ENCODE data around the gene FAM131A.
"Not testable (repeated sequence)": the region's sequence is repeated elsewhere in the genome, so short reads cannot be mapped to it uniquely, and the experiment has no call there.

The FAM131A gene

DNA sequence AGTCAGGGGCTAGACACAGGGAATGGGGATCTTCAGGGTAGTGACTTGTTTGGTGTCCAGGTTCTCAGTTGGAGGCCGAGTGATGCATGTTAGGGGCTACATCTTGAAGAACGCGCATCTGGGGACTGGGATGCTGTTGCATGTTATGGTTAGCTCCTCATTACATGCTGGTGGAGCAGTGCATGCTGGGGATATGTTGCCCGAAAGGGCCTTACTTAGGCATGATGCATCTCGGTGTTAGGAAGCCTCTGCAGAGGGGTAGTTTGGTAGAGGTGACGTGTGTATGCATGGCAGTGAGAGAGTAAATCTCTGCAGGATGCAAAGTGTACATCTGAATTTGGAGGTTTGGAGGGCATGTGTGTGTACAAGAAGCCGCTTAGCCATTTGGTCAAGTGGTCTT, 20.6 kb upstream of the FAM131A start:
- DNase-seq = no peak

DNA sequence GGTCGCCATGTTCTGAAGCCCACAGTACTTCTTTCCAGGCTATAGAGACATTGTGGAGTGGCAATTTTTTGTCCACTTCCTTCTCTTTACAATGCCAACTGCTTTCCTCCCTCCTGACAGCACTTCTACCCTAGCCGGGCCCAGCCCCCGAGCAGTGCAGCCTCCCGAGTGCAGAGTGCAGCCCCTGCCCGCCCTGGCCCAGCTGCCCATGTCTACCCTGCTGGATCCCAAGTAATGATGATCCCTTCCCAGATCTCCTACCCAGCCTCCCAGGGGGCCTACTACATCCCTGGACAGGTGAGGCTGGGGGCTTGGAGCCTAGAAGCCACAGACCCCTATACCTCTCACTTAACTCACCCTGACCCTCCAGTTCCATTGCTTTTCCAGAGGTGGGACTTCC, 20.2 kb upstream of the FAM131A start:
- no peak for DNase-seq

DNA sequence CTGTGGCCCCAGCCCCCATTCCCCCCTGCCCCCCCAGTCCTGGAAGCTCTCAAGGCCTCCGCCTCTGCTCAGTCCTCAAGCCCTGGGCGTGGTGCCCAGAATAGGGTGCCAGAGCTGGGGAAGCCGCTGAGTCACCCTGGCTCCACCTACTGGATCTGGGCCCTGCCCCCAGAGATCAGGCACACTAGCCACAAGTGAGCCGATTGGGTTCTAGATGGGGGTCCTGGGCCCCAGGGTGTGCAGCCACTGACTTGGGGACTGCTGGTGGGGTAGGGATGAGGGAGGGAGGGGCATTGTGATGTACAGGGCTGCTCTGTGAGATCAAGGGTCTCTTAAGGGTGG, 17.3 kb upstream of the FAM131A start:
- DNase-seq = peak; percentile 97

DNA sequence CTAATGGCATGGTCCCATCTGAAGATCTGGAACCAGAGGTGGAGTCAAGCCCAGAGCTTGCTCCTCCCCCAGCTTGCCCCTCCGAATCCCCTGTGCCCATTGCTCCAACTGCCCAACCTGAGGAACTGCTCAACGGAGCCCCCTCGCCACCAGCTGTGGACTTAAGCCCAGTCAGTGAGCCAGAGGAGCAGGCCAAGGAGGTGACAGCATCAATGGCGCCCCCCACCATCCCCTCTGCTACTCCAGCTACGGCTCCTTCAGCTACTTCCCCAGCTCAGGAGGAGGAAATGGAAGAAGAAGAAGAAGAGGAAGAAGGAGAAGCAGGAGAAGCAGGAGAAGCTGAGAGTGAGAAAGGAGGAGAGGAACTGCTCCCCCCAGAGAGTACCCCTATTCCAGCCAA, 15.7 kb upstream of the FAM131A start:
- no peak for DNase-seq

DNA sequence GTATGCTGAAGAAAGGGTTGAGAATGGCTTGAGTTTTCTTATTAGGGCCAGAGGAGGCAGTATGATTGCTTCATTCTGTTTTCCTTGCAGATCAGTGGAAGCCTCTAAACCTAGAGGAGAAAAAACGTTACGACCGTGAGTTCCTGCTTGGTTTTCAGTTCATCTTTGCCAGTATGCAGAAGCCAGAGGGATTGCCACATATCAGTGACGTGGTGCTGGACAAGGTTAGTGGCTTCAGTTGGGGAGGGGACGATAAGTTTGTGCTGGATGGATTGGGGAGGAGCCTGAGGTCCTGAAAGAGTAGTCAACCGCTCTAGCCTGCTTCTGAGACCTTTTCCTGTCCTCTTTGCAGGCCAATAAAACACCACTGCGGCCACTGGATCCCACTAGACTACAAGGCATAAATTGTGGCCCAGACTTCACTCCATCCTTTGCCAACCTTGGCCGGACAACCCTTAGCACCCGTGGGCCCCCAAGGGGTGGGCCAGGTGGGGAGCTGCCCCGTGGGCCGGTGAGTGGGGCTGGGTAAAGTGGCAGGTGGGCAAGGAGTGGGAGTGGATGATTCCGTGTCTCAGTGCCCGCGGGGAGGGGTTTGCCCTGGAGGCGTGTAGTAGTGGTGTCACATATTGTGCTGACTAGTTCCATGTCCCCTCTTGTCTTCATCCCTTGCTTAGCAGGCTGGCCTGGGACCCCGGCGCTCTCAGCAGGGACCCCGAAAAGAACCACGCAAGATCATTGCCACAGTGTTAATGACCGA, 14.5 kb upstream of the FAM131A start:
- DNase-seq = no peak

DNA sequence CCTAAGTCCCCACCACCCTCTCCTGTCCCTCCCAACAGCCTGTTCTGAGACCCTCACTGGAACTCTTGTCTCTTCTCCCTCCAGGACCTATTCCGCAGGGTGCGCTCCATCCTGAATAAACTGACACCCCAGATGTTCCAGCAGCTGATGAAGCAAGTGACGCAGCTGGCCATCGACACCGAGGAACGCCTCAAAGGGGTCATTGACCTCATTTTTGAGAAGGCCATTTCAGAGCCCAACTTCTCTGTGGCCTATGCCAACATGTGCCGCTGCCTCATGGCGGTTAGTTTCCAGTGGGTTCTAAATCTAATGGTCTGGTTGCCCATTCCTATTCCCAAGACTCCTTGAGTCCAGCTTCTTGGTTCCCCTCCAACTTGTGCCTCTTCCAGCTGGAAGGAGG, 13.7 kb upstream of the FAM131A start:
- no peak for DNase-seq

DNA sequence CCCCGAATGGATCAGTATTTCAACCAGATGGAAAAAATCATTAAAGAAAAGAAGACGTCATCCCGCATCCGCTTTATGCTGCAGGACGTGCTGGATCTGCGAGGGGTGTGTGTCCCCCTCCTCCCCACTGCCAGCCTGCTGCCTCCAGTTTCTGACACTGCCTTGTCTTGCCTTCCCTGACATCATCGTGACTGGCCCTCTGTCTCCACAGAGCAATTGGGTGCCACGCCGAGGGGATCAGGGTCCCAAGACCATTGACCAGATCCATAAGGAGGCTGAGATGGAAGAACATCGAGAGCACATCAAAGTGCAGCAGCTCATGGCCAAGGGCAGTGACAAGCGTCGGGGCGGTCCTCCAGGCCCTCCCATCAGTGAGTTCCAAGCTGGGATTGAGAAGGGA, 12.1 kb upstream of the FAM131A start:
- no peak for DNase-seq

DNA sequence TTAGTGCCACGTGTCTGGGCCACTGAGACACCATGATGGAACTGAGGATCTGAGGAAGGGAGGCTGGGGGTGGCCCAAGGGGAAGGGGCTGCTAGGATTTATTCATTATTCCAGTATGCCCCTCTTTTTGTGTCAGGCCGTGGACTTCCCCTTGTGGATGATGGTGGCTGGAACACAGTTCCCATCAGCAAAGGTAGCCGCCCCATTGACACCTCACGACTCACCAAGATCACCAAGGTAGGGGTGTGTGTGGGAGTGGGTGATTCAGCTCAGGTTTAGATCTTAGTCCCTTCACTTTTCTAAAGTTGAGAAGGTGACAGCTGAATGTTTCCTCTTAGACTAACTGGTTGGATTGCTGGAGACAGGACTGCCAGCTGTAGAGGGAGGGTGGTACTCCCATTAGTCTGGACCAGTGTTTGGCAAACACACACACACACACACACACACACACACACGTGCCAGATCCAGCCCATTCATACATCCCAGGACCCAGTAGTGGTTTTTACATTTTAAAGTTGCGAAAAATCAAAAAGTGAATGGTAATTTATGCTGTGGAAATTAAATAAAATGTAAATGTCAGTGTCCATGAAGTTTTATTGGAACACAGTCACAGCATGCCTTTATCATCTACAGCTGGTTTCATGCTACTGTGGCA, 11.6 kb upstream of the FAM131A start:
- no peak for DNase-seq

DNA sequence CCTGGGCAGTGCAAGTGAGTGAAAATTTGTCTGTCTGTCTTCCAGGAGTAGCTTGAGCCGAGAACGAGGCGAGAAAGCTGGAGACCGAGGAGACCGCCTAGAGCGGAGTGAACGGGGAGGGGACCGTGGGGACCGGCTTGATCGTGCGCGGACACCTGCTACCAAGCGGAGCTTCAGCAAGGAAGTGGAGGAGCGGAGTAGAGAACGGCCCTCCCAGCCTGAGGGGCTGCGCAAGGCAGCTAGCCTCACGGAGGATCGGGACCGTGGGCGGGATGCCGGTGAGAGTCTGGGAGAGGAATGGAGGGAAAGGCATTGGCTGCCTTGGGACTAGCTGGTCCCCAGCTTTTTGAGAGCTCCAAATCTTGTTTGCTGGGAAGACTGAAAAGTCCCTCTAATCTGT, 10.2 kb upstream of the FAM131A start:
- no peak for DNase-seq

DNA sequence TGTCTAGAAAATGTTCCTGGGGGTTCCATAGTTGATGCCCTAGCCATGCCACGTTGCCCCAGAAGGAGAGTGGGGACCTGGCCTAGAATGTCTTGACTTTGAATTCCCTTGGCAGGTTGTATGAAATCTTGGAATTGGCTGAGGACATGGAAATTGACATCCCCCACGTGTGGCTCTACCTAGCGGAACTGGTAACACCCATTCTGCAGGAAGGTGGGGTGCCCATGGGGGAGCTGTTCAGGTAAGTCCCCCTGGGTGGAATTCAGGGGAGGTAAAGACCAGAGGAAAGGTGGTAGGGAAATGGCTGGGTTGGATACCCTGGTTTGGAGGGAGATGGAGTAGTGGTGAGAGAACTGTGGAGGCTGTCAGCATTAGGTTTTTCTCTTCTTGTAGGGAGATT, 8.9 kb upstream of the FAM131A start:
- DNase-seq = no peak

DNA sequence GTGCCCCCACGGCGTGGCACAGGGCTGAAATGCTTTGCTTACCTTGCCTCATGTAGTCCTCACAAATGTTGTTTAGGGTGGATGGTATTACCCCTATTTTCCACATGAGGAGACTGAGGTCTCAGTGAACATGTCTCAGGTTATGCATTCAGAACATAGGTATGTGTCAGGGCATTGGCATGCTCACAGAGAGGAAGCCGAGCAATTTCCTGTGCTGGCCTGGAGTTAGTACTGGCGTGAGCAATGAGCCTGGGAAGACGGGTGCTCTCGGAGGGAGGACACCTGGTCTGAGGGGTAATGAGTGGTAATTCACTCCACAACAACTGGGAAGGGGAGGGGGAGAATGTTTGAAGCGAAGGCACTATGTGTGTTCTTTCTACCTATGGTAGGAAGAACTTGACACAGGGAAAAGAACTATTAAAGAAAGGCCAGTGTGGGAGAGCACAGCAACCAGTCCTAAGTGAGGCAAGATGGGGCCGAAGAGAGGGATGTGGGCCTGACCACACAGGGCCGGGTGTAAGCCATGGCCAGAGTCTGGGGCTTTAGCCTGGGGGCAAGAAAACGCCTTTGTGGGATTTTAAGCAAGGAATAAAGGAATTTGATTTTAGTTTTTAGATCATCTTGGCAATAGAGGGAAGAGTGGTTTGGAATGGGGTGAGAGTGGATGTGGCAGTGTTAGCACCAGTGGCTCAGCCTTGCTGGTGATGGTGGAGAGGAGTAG, 4.9 kb upstream of the FAM131A start:
- peak; percentile 90 for DNase-seq

DNA sequence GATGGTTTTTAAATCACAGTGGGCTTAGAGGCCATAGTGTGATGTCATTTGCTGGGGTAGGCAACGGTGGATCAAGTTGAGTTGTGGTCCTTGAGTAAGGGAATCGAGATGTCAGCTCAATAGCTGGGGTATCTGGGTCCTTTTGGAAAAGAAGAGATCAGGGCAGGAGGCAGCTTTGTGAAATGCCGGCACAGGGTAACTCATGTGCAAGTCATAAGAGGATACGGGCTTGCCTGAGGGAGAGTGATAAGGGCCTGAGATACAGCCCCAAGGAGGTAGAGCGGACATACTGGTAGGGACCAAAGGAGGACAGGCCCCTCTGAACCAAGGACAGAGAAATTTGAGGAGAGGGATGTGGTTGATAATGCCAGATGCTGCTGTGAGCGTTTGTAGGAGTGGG, 4.2 kb upstream of the FAM131A start:
- no peak for DNase-seq

DNA sequence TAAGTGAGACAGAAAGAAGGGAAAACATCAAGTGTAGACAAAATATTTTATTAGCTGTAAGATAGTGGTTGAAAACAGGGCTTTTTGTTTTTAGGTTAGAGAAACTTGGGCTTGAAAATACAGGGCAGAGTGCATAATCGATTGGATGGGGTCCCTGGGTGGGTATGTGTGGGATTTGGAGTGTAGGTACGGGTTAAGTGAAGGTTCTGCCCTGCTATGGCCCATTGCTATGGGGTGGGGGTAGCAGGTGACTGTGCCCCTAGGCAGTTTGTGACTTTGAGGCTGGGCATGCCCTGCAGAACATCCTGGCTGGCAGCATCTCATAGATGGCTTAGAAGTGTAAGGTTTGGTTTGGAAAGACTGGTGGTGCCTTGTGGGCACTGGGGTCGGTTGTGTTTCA, 3.7 kb upstream of the FAM131A start:
- no peak for DNase-seq

DNA sequence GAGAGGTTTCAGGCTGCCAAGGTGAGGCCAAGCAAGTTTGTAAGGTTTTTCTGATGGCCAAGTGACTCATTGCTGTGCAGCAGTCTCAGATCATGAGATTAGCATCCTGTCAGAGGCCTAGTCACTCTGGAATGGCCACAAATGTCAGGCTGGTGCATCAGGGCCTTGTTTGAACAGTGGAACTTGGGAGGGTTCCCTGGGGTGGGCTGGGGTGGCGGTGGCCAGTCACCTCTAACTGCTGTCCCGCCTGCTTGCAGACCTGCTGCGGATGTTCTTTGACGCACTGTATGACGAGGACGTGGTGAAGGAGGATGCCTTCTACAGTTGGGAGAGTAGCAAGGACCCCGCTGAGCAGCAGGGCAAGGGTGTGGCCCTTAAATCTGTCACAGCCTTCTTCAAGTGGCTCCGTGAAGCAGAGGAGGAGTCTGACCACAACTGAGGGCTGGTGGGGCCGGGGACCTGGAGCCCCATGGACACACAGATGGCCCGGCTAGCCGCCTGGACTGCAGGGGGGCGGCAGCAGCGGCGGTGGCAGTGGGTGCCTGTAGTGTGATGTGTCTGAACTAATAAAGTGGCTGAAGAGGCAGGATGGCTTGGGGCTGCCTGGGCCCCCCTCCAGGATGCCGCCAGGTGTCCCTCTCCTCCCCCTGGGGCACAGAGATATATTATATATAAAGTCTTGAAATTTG, 2.8 kb upstream of the FAM131A start:
- peak; percentile 76 for DNase-seq

DNA sequence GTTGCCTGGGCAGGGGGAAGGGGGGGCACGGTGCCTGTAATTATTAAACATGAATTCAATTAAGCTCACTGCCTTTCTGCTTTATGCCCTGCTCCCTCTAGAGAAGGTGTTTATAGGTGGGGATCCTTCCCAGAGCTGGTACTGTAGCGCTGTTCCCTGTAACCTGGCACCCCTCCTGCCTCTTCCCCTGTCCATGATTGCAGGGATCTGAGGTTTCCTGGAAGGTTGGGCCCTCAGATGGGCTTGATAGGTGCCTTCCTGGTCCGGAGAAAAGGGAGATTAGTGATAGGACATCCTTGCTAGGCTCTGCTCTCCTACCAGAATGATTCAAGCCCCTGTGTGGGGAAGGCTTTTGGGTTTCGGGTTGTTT, 2.1 kb upstream of the FAM131A start:
- no peak for DNase-seq

DNA sequence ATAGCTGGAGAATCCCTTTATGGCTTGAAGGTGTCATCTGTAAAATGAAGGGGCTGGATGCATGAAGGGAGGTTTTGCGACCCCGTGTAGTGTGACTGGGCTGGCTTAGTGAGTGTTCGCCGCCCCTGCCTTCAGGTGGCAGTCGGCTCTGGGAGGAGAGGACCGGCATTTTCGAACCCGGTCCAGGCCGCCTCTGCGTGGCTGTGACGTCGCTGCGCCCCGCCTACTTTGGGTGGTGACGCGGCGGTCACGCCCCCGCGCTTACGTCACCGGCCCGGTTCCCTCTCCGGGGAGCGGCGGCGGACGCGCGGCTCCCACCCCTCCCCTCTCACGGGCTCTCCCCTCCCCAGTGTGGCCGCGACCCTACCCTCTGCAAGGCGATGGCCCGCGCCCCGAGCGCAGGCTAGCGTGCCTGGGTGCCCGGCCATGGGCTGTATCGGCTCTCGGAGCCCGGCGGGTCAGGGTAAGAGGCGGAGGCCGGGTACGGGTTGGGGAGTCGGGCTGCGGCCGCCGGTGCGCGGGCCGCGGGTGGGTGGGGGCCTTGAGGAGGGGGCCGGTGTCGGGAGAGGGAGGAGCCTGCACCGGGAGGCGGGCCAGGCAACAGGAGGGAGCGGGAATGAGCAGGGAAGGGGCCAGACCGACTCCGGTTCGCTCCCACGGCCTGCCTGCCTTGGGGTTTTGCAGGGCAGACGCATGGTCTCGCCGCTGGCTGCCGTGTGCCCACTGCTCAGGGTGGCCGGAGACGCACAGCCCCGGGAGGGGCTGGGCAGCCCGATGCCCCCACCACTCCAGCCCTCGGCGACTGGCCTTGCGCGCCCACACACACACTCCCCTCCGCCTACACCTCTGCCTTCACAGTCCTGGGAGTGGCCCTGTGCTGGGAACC, 1.5 kb upstream of the FAM131A start:
- DNase-seq = peak; percentile 67

DNA sequence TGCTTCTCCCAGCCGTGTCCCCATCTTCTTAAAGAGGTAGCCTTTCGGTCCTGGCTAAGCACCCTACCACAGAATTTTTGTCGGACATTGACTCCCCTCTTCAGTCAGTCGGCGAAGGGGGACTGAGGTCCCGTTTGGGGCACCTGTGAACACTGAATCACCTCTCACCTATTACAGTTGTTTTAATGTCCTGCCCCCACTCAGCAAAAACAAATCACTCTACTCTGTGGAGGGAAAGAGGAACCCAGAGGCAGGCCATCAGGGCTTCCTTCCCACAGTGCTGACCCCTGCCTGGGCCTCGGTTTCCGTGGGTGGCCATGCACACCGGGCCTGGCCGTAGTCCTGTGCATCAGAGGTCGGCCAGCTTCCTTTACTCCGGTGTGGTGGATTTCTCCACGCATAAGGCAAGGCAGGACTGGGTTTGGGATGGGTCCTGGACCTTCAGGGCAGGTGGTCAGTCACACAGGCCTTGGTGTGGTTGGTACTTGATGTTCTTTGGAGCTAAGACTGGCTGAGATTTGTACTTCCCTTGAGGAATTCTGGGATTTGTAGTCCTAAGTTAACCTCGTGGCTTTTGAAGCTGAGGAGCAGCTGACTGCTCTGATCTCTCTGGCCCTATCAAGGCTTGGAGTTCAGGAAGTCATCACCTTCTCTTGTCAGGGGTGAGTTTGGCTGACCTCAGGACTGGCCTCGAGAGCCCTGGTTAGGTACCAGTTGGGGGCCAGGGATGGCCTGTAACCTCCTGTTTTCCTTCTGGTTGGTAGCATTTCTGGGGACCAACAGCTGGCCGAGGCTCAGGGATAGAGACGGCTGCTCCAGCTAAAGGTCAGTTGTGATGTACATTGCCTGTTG, 627 bp upstream of the FAM131A start:
- DNase-seq = peak; percentile 53

DNA sequence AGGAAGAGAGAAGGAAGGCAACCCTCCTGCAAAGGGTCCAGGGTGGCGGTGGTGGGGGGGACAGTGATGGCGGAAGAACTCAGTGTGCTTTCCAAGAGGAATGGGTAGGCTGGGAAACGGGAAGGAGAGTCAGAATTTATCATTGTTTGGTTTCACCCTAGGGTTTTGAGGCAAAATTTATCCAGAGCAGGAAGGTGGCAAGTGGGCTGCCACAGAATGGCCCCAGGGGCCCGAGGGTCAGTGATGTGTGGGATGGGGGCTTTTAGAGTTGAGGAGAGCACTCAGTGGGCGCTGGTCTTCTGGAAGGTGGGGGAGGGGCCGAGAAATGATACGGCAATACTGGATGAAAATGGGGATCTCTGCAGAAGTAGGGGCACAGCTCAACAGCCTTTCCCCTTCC, 581 bp downstream of the FAM131A start:
- DNase-seq = no peak

DNA sequence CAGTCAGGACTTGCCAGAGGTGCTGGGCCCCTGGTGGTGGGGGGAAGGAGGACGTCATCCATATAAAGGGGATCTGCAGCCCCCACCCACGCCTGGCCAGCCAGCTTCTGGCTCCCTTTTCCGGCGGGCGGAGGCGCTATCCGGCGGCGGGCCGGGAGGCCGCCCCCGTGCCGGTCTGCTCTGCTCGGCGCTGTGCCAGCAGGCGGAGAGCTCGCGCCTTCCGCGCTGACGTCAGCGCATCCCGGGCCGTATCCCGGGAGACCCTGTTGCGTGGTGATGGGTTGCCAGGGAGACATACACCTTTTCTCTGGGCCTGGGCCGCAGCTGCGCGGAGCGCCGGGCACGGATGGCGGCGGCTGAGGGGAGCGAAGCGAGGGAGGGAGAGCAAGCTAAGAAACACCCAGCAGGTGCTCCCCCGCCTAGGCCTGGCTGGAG, 1.1 kb downstream of the FAM131A start:
- DNase-seq = peak; percentile 41

DNA sequence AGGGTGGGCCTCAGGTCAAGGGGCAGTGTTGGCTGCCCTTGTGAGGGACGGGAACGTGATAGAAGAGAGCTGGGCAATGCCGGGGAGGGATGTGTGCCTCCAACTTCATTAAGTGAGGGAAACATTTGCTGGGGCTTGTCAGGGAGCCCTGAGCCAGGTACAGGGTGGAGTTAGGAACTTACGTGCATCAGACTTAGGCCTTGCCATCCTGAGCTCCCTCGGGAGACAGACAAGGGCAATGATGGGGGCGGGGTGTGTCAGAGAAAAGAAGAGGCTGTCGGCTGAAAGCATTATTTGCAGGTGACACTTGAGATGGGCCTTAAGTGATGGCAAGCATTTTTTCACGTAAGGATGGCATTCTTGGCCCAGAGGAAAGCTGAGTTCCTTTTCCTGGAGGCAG, 1.6 kb downstream of the FAM131A start:
- no peak for DNase-seq

DNA sequence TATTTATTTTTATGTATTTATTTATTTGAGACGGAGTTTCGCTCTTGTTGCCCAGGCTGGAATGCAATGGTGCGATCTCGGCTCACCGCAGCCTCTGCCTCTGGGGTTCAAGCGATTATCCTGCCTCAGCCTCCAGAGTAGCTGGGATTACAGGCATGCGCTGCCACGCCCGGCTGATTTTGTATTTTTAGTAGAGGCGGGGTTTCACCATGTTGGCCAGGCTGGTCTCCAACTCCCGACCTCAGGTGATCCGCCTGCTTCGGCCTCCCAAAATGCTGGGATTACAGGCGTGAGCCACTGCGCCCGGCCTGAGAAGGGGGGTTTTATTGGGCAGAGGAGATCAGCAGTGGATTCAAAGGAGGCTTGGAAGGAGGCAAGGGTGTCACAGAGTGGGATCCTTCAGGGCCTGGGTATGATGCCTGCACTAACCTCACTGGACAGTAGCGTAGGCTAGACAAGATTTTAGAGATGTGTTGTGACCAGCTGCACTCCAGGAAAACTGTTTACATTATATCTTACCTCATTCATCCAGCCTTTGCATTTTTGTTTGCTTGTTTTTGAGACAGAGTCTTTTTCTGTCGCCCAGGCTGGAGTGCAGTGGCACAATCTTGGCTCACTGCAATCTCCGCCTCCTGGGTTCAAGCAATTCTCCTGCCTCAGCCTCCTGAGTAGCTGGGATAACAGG, 2.2 kb downstream of the FAM131A start:
- DNase-seq = not testable (repeated sequence)

All from fibroblast of skin of back (primary cell).